ENCODE measurements around the gene GPR108.
A peak's percentile ranks its signal among the peaks of the same experiment; 100 is the strongest.

The GPR108 gene

DNA sequence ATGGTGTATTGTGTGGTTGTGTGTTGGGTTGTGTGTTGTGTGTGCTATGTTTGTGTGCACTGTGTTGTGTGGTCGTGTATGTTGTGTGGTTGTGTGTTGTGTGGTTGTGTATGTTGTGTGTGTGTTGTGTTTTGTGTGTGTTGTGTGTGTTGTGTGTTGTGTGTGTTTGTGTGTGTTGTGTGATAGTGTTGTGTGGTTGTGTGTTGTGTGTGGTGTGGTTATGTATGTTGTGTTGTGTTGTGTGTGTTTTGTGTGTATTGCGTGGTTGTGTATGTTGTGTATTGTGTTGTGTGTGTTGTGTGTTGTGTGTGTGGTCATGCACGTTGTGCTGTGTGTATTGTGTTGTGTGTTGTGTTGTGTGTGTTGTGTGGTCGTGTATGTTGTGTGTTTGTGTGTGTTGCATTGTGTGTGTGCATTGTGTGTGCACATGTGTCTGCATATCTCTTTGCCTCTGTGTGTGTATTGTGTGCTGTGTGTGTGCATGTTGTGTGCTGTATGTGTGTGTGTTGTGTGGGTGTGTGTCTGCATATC is 19.9 kb downstream of the GPR108 start (continued):
- TF ChIP-seq, protein P1, sequence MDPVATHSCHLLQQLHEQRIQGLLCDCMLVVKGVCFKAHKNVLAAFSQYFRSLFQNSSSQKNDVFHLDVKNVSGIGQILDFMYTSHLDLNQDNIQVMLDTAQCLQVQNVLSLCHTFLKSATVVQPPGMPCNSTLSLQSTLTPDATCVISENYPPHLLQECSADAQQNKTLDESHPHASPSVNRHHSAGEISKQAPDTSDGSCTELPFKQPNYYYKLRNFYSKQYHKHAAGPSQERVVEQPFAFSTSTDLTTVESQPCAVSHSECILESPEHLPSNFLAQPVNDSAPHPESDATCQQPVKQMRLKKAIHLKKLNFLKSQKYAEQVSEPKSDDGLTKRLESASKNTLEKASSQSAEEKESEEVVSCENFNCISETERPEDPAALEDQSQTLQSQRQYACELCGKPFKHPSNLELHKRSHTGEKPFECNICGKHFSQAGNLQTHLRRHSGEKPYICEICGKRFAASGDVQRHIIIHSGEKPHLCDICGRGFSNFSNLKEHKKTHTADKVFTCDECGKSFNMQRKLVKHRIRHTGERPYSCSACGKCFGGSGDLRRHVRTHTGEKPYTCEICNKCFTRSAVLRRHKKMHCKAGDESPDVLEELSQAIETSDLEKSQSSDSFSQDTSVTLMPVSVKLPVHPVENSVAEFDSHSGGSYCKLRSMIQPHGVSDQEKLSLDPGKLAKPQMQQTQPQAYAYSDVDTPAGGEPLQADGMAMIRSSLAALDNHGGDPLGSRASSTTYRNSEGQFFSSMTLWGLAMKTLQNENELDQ (tag by site-specific recombination; IDR thresholded peaks at IDR 0.05; ENCODE audit: low read depth), result no peak
- TF ChIP-seq, protein P2, sequence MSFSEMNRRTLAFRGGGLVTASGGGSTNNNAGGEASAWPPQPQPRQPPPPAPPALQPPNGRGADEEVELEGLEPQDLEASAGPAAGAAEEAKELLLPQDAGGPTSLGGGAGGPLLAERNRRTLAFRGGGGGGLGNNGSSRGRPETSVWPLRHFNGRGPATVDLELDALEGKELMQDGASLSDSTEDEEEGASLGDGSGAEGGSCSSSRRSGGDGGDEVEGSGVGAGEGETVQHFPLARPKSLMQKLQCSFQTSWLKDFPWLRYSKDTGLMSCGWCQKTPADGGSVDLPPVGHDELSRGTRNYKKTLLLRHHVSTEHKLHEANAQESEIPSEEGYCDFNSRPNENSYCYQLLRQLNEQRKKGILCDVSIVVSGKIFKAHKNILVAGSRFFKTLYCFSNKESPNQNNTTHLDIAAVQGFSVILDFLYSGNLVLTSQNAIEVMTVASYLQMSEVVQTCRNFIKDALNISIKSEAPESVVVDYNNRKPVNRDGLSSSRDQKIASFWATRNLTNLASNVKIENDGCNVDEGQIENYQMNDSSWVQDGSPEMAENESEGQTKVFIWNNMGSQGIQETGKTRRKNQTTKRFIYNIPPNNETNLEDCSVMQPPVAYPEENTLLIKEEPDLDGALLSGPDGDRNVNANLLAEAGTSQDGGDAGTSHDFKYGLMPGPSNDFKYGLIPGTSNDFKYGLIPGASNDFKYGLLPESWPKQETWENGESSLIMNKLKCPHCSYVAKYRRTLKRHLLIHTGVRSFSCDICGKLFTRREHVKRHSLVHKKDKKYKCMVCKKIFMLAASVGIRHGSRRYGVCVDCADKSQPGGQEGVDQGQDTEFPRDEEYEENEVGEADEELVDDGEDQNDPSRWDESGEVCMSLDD (tag by site-specific recombination; IDR thresholded peaks at IDR 0.05), result peak; percentile 40; the same call in 1 of the 2 replicates
- TF ChIP-seq TCF7L2 (IDR thresholded peaks at IDR 0.05; ENCODE audit: borderline replicate concordance, low read depth, low read length) (no peak), ZNF785 (tag by site-specific recombination; IDR thresholded peaks at IDR 0.05) (peak; percentile 95), ZSCAN30 (tag by site-specific recombination; IDR thresholded peaks at IDR 0.05) (no peak), ZEB2 (tag by site-specific recombination; IDR thresholded peaks at IDR 0.05) (no peak), ZNF596 (tag by site-specific recombination; IDR thresholded peaks at IDR 0.05) (no peak), ZNF366 (tag by site-specific recombination; conservative IDR thresholded peaks at IDR 0.05) (no peak), ZNF248 (tag by site-specific recombination; IDR thresholded peaks at IDR 0.05) (0 out of 2 replicates have a peak, but pooled peaks have one; percentile 60), GFI1B (tag by site-specific recombination; IDR thresholded peaks at IDR 0.05) (no peak), ZNF585B (tag by site-specific recombination; IDR thresholded peaks at IDR 0.05) (no peak), ZNF292 (tag by site-specific recombination; IDR thresholded peaks at IDR 0.05; ENCODE audit: borderline replicate concordance, low read depth) (no peak), ZFP41 (tag by site-specific recombination; IDR thresholded peaks at IDR 0.05; ENCODE audit: borderline replicate concordance) (0 out of 2 replicates have a peak, but pooled peaks have one; percentile 7), KLF8 (tag by site-specific recombination; IDR thresholded peaks at IDR 0.05) (no peak; the same call in 1 of the 2 replicates), ZNF121 (tag by site-specific recombination; IDR thresholded peaks at IDR 0.05) (no peak), EGR2 (tag by site-specific recombination; IDR thresholded peaks at IDR 0.05; ENCODE audit: low read depth) (0 out of 2 replicates have a peak, but pooled peaks have one; percentile 24)
- TF ChIP-seq, protein P3, sequence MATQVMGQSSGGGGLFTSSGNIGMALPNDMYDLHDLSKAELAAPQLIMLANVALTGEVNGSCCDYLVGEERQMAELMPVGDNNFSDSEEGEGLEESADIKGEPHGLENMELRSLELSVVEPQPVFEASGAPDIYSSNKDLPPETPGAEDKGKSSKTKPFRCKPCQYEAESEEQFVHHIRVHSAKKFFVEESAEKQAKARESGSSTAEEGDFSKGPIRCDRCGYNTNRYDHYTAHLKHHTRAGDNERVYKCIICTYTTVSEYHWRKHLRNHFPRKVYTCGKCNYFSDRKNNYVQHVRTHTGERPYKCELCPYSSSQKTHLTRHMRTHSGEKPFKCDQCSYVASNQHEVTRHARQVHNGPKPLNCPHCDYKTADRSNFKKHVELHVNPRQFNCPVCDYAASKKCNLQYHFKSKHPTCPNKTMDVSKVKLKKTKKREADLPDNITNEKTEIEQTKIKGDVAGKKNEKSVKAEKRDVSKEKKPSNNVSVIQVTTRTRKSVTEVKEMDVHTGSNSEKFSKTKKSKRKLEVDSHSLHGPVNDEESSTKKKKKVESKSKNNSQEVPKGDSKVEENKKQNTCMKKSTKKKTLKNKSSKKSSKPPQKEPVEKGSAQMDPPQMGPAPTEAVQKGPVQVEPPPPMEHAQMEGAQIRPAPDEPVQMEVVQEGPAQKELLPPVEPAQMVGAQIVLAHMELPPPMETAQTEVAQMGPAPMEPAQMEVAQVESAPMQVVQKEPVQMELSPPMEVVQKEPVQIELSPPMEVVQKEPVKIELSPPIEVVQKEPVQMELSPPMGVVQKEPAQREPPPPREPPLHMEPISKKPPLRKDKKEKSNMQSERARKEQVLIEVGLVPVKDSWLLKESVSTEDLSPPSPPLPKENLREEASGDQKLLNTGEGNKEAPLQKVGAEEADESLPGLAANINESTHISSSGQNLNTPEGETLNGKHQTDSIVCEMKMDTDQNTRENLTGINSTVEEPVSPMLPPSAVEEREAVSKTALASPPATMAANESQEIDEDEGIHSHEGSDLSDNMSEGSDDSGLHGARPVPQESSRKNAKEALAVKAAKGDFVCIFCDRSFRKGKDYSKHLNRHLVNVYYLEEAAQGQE (tag by site-specific recombination; IDR thresholded peaks at IDR 0.05), result no peak
- TF ChIP-seq, protein P4, sequence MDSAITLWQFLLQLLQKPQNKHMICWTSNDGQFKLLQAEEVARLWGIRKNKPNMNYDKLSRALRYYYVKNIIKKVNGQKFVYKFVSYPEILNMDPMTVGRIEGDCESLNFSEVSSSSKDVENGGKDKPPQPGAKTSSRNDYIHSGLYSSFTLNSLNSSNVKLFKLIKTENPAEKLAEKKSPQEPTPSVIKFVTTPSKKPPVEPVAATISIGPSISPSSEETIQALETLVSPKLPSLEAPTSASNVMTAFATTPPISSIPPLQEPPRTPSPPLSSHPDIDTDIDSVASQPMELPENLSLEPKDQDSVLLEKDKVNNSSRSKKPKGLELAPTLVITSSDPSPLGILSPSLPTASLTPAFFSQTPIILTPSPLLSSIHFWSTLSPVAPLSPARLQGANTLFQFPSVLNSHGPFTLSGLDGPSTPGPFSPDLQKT (IDR thresholded peaks at IDR 0.05; ENCODE audit: borderline replicate concordance, low read depth, low read length), result no peak
- TF ChIP-seq, protein P5, sequence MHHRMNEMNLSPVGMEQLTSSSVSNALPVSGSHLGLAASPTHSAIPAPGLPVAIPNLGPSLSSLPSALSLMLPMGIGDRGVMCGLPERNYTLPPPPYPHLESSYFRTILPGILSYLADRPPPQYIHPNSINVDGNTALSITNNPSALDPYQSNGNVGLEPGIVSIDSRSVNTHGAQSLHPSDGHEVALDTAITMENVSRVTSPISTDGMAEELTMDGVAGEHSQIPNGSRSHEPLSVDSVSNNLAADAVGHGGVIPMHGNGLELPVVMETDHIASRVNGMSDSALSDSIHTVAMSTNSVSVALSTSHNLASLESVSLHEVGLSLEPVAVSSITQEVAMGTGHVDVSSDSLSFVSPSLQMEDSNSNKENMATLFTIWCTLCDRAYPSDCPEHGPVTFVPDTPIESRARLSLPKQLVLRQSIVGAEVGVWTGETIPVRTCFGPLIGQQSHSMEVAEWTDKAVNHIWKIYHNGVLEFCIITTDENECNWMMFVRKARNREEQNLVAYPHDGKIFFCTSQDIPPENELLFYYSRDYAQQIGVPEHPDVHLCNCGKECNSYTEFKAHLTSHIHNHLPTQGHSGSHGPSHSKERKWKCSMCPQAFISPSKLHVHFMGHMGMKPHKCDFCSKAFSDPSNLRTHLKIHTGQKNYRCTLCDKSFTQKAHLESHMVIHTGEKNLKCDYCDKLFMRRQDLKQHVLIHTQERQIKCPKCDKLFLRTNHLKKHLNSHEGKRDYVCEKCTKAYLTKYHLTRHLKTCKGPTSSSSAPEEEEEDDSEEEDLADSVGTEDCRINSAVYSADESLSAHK (tag by site-specific recombination; IDR thresholded peaks at IDR 0.05), result no peak
- TF ChIP-seq, protein P6, sequence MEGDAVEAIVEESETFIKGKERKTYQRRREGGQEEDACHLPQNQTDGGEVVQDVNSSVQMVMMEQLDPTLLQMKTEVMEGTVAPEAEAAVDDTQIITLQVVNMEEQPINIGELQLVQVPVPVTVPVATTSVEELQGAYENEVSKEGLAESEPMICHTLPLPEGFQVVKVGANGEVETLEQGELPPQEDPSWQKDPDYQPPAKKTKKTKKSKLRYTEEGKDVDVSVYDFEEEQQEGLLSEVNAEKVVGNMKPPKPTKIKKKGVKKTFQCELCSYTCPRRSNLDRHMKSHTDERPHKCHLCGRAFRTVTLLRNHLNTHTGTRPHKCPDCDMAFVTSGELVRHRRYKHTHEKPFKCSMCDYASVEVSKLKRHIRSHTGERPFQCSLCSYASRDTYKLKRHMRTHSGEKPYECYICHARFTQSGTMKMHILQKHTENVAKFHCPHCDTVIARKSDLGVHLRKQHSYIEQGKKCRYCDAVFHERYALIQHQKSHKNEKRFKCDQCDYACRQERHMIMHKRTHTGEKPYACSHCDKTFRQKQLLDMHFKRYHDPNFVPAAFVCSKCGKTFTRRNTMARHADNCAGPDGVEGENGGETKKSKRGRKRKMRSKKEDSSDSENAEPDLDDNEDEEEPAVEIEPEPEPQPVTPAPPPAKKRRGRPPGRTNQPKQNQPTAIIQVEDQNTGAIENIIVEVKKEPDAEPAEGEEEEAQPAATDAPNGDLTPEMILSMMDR (tag by site-specific recombination; IDR thresholded peaks at IDR 0.05), result no peak
- TF ChIP-seq, protein P7, sequence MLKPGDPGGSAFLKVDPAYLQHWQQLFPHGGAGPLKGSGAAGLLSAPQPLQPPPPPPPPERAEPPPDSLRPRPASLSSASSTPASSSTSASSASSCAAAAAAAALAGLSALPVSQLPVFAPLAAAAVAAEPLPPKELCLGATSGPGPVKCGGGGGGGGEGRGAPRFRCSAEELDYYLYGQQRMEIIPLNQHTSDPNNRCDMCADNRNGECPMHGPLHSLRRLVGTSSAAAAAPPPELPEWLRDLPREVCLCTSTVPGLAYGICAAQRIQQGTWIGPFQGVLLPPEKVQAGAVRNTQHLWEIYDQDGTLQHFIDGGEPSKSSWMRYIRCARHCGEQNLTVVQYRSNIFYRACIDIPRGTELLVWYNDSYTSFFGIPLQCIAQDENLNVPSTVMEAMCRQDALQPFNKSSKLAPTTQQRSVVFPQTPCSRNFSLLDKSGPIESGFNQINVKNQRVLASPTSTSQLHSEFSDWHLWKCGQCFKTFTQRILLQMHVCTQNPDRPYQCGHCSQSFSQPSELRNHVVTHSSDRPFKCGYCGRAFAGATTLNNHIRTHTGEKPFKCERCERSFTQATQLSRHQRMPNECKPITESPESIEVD (tag by site-specific recombination; IDR thresholded peaks at IDR 0.05), result no peak
- TF ChIP-seq, protein P8, sequence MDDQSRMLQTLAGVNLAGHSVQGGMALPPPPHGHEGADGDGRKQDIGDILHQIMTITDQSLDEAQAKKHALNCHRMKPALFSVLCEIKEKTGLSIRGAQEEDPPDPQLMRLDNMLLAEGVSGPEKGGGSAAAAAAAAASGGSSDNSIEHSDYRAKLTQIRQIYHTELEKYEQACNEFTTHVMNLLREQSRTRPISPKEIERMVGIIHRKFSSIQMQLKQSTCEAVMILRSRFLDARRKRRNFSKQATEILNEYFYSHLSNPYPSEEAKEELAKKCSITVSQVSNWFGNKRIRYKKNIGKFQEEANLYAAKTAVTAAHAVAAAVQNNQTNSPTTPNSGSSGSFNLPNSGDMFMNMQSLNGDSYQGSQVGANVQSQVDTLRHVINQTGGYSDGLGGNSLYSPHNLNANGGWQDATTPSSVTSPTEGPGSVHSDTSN (CRISPR knock-in tag; IDR thresholded peaks at IDR 0.05), result no peak

Data from HEK293 (cell line).